ENCODE results near the gene HSPG2.

GRCh38 chr1:21903638-21904453 lies 33.3 kb downstream of the HSPG2 start:
- TF ChIP-seq CTCF (IDR thresholded peaks at IDR 0.05) (no peak), REST (IDR thresholded peaks at IDR 0.05; ENCODE audit: insufficient read depth in 1 of 2, low read depth in 2 of 2, low read length in 1 of 2) (no peak)

All from Panc1 (cell line).